ENCODE results near the gene ARID3B.
"Not testable (repeated sequence)": the region's sequence is repeated elsewhere in the genome, so short reads cannot be mapped to it uniquely, and the experiment has no call there.

Gene ARID3B

GRCh38 chr15:74625693-74626092, 84.7 kb downstream of the ARID3B start:
- no peak for DNase-seq (ENCODE audit: low read depth)
- no peak for TF ChIP-seq CTCF (IDR thresholded peaks at IDR 0.05; ENCODE audit: low read length, missing control alignments)
- H3K4me3 ChIP-seq (replicated peaks; ENCODE audit: low read depth, low read length): no peak overlapping the region

GRCh38 chr15:74626336-74626735, 85.3 kb downstream of the ARID3B start:
- TF ChIP-seq CTCF (IDR thresholded peaks at IDR 0.05; ENCODE audit: low read length, missing control alignments): no peak
- H3K4me3 ChIP-seq (replicated peaks; ENCODE audit: low read depth, low read length): no peak overlapping the region
- DNase-seq (ENCODE audit: low read depth): no peak

- TF ChIP-seq CTCF (IDR thresholded peaks at IDR 0.05; ENCODE audit: low read length, missing control alignments): no peak
- no peak overlapping the region for H3K4me3 ChIP-seq (replicated peaks; ENCODE audit: low read depth, low read length)
- DNase-seq (ENCODE audit: low read depth): no peak
Measured at GRCh38 chr15:74626752-74627692, 86.0 kb downstream of the ARID3B start.

- no peak overlapping the region for H3K4me3 ChIP-seq (replicated peaks; ENCODE audit: low read depth, low read length)
- no peak for DNase-seq (ENCODE audit: low read depth)
- no peak for TF ChIP-seq CTCF (IDR thresholded peaks at IDR 0.05; ENCODE audit: low read length, missing control alignments)
Measured at GRCh38 chr15:74627766-74628165, 86.7 kb downstream of the ARID3B start.

GRCh38 chr15:74628199-74628598, 87.2 kb downstream of the ARID3B start:
- no peak overlapping the region for H3K4me3 ChIP-seq (replicated peaks; ENCODE audit: low read depth, low read length)
- DNase-seq (ENCODE audit: low read depth): no peak
- TF ChIP-seq CTCF (IDR thresholded peaks at IDR 0.05; ENCODE audit: low read length, missing control alignments): no peak

GRCh38 chr15:74628949-74629348, 87.9 kb downstream of the ARID3B start:
- no peak for TF ChIP-seq CTCF (IDR thresholded peaks at IDR 0.05; ENCODE audit: low read length, missing control alignments)
- no peak for DNase-seq (ENCODE audit: low read depth)
- no peak overlapping the region for H3K4me3 ChIP-seq (replicated peaks; ENCODE audit: low read depth, low read length)

- DNase-seq (ENCODE audit: low read depth); H3K4me3 ChIP-seq (replicated peaks; ENCODE audit: low read depth, low read length): not testable (repeated sequence)
Measured at GRCh38 chr15:74629696-74630095, 88.7 kb downstream of the ARID3B start.
